ENCODE data around the gene C19orf73.

DNA sequence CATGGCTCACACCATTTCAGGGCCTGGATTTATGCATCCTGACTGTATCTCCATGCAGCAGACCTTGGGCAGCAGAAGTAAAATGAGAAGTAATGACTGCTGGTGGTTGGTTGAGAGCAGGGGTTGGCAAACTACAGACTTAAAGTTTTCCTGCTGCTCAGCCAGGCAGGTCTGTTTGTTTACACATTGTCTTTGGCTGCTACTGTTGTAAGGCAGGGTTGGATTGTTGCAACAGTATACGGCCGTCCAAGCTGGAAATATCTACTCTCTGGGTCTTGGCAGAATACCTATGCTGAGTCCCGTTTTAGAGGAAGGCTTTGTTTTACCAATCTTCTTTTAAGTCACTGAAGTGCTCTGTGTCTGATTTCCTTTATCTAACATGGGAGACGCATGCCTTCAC lies 20.1 kb downstream of the C19orf73 start:
- TF ChIP-seq, protein P1, sequence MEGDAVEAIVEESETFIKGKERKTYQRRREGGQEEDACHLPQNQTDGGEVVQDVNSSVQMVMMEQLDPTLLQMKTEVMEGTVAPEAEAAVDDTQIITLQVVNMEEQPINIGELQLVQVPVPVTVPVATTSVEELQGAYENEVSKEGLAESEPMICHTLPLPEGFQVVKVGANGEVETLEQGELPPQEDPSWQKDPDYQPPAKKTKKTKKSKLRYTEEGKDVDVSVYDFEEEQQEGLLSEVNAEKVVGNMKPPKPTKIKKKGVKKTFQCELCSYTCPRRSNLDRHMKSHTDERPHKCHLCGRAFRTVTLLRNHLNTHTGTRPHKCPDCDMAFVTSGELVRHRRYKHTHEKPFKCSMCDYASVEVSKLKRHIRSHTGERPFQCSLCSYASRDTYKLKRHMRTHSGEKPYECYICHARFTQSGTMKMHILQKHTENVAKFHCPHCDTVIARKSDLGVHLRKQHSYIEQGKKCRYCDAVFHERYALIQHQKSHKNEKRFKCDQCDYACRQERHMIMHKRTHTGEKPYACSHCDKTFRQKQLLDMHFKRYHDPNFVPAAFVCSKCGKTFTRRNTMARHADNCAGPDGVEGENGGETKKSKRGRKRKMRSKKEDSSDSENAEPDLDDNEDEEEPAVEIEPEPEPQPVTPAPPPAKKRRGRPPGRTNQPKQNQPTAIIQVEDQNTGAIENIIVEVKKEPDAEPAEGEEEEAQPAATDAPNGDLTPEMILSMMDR (IDR thresholded peaks at IDR 0.05): no peak
- no peak for TF ChIP-seq ZFX (IDR thresholded peaks at IDR 0.05; ENCODE audit: borderline replicate concordance)

All from 22Rv1 (cell line).